Tibial nerve (tissue), 4 donors: Measurements from ENCODE around the gene SF3B4.

Experiments used
- EP300 ChIP-seq, 2 donors: sonication (generic); formaldehyde crosslinking; IDR thresholded peaks; one replicate each; pipeline ENCODE4 v1.6.1; 2017; ENCODE audit warnings: antibody characterized with exemption in 2 of 2, mild to moderate bottlenecking in 1 of 2
- POLR2A ChIP-seq, 2 donors: fragments of 450-650 bp; IDR thresholded peaks; one replicate each; pipeline ENCODE4 v1.6.1; 2017; ENCODE audit warnings: antibody characterized with exemption in 2 of 2, mild to moderate bottlenecking in 2 of 2, moderate library complexity in 2 of 2
- TF ChIP-seq, protein P1 (sequence below), 5 experiments: fragments of 200-600 bp in 3 of 5; fragments of 450-650 bp in 2 of 5; sonication (generic) in 3 of 5; IDR thresholded peaks; one replicate each; pipeline ENCODE4 v1.5.1; 2016 to 2019; ENCODE audit warnings: antibody characterized with exemption in 5 of 5, mild to moderate bottlenecking in 3 of 5, moderate library complexity in 2 of 5

DNA sequence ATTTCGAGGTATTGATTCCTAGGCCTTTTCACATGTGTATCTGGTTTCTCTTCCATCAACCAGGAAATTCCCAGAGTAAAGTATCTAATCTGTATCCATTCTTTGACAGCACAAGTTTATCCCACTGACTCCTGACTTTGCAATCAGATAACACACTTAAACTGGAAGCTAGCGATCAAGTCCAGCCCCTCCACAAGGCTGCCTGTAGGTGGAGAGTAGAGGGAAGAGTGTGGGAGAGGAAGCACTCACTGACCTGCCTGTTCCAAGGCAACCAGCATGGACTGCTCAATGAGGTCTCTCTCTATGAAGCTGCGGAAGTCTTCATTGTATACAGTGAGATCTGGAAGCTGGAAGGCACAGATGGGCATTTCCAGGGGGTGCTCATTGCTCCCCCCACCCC, 39.4 kb upstream of the SF3B4 start:
- TF ChIP-seq, protein P1, sequence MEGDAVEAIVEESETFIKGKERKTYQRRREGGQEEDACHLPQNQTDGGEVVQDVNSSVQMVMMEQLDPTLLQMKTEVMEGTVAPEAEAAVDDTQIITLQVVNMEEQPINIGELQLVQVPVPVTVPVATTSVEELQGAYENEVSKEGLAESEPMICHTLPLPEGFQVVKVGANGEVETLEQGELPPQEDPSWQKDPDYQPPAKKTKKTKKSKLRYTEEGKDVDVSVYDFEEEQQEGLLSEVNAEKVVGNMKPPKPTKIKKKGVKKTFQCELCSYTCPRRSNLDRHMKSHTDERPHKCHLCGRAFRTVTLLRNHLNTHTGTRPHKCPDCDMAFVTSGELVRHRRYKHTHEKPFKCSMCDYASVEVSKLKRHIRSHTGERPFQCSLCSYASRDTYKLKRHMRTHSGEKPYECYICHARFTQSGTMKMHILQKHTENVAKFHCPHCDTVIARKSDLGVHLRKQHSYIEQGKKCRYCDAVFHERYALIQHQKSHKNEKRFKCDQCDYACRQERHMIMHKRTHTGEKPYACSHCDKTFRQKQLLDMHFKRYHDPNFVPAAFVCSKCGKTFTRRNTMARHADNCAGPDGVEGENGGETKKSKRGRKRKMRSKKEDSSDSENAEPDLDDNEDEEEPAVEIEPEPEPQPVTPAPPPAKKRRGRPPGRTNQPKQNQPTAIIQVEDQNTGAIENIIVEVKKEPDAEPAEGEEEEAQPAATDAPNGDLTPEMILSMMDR (IDR thresholded peaks at IDR 0.05): no peak
- TF ChIP-seq EP300 (IDR thresholded peaks at IDR 0.05): no peak
- TF ChIP-seq POLR2A (IDR thresholded peaks at IDR 0.05): no peak
